Chondrocyte (in vitro differentiated cells): ENCODE results near the gene ARHGAP26. TPM values are rescaled to one million over a fixed set of nuclear protein-coding genes. Genes with fewer than 3 reads are reported as not detected.
A peak's percentile ranks its signal among the peaks of the same experiment; 100 is the strongest.

Source experiments
- DNase-seq: peaks from one replicate; pipeline ENCODE4 v3.0.0; 2021; ENCODE audit warnings: mixed read lengths, low spot score
- H3K27ac Mint-ChIP-seq: one replicate; pipeline ENCODE4 v1.8.0; 2021; ENCODE audit warnings: mild to moderate bottlenecking, moderate library complexity, mixed read lengths; ENCODE audit not compliant: unreplicated experiment
- H3K27me3 Mint-ChIP-seq: 2 replicates; pipeline ENCODE4 v1.8.0; 2021; ENCODE audit warnings: low read depth, mixed read lengths
- H3K36me3 Mint-ChIP-seq: 2 replicates; pipeline ENCODE4 v1.8.0; 2021; ENCODE audit warnings: low read depth, mixed read lengths
- H3K4me1 Mint-ChIP-seq: 2 replicates; pipeline ENCODE4 v1.8.0; 2021; ENCODE audit warnings: low read depth, mild to moderate bottlenecking, mixed read lengths
- H3K4me3 Mint-ChIP-seq: one replicate; pipeline ENCODE4 v1.8.0; 2021; ENCODE audit warnings: mild to moderate bottlenecking, moderate library complexity, mixed read lengths; ENCODE audit not compliant: unreplicated experiment
- H3K9me3 Mint-ChIP-seq: 2 replicates; pipeline ENCODE4 v1.8.0; 2021; ENCODE audit warnings: low read depth, mixed read lengths
- CTCF ChIP-seq: fragments of 200-600 bp; sonication (generic); IDR thresholded peaks from 2 replicates; pipeline ENCODE4 v1.5.0; 2021; ENCODE audit warnings: antibody characterized with exemption, mild to moderate bottlenecking, moderate library complexity
- total RNA-seq: library from RNA; stranded (reverse); gene quantifications from 3 replicates; pipeline ENCODE4 v1.2.1, GENCODE V29; 2021

Gene ARHGAP26
- total RNA-seq, 1 donor from 2014 or later, result 16.4 TPM

GRCh38 chr5:142892021-142892420 lies 121.8 kb downstream of the ARHGAP26 start:
- Mint-ChIP-seq H3K9me3 (no peaks in the 10 kb centered on the region), H3K27ac (no peak overlapping the region), H3K4me1 (peaks cover 39% of the 10 kb centered on the region), H3K27me3 (no peaks in the 10 kb centered on the region), H3K36me3 (peaks cover 3% of the 10 kb centered on the region), H3K4me3 (no peak overlapping the region)
- no peak for TF ChIP-seq CTCF
- DNase-seq, result no peak

GRCh38 chr5:142894315-142894714 lies 124.1 kb downstream of the ARHGAP26 start:
- Mint-ChIP-seq H3K36me3 (peaks cover 6% of the 10 kb centered on the region), H3K27me3 (no peaks in the 10 kb centered on the region), H3K4me3 (no peak overlapping the region), H3K9me3 (no peaks in the 10 kb centered on the region), H3K4me1 (peaks cover 32% of the 10 kb centered on the region), H3K27ac (peak overlapping the region; percentile 54)
- no peak for TF ChIP-seq CTCF
- DNase-seq, result no peak

- no peak overlapping the region for H3K4me3 Mint-ChIP-seq
- peaks cover 6% of the 10 kb centered on the region for H3K36me3 Mint-ChIP-seq
- H3K27ac Mint-ChIP-seq, result peak overlapping the region; percentile 54
- DNase-seq, result no peak
- TF ChIP-seq CTCF, result no peak
- no peaks in the 10 kb centered on the region for H3K9me3 Mint-ChIP-seq
- H3K4me1 Mint-ChIP-seq, result peaks cover 36% of the 10 kb centered on the region
- no peaks in the 10 kb centered on the region for H3K27me3 Mint-ChIP-seq
Observed at GRCh38 chr5:142894749-142895148, 124.6 kb downstream of the ARHGAP26 start.

GRCh38 chr5:142896325-142897007 lies 126.3 kb downstream of the ARHGAP26 start:
- no peak overlapping the region for H3K4me3 Mint-ChIP-seq
- H3K36me3 Mint-ChIP-seq, result peaks cover 4% of the 10 kb centered on the region
- H3K27me3 Mint-ChIP-seq, result no peaks in the 10 kb centered on the region
- peaks cover 42% of the 10 kb centered on the region for H3K4me1 Mint-ChIP-seq
- H3K27ac Mint-ChIP-seq, result no peak overlapping the region
- no peaks in the 10 kb centered on the region for H3K9me3 Mint-ChIP-seq
- TF ChIP-seq CTCF, result no peak
- no peak for DNase-seq

- no peak overlapping the region for H3K4me3 Mint-ChIP-seq
- H3K27me3 Mint-ChIP-seq, result no peaks in the 10 kb centered on the region
- H3K4me1 Mint-ChIP-seq, result peaks cover 45% of the 10 kb centered on the region
- no peak for DNase-seq
- TF ChIP-seq CTCF, result no peak
- peaks cover 4% of the 10 kb centered on the region for H3K36me3 Mint-ChIP-seq
- H3K27ac Mint-ChIP-seq, result no peak overlapping the region
- no peaks in the 10 kb centered on the region for H3K9me3 Mint-ChIP-seq
Observed at GRCh38 chr5:142897328-142897727, 127.2 kb downstream of the ARHGAP26 start.
